ENCODE measurements around the gene HIRA.
"Not testable (repeated sequence)": the region's sequence is repeated elsewhere in the genome, so short reads cannot be mapped to it uniquely, and the experiment has no call there.

- TF ChIP-seq CTCF, POLR2A, POLR2AphosphoS5 (IDR thresholded peaks at IDR 0.05): not testable (repeated sequence)
Measured at GRCh38 chr22:19306535-19306934, 125.0 kb downstream of the HIRA start.
